ENCODE data around the gene IGDCC3.
A peak's percentile ranks its signal among the peaks of the same experiment; 100 is the strongest.

The IGDCC3 gene

DNA sequence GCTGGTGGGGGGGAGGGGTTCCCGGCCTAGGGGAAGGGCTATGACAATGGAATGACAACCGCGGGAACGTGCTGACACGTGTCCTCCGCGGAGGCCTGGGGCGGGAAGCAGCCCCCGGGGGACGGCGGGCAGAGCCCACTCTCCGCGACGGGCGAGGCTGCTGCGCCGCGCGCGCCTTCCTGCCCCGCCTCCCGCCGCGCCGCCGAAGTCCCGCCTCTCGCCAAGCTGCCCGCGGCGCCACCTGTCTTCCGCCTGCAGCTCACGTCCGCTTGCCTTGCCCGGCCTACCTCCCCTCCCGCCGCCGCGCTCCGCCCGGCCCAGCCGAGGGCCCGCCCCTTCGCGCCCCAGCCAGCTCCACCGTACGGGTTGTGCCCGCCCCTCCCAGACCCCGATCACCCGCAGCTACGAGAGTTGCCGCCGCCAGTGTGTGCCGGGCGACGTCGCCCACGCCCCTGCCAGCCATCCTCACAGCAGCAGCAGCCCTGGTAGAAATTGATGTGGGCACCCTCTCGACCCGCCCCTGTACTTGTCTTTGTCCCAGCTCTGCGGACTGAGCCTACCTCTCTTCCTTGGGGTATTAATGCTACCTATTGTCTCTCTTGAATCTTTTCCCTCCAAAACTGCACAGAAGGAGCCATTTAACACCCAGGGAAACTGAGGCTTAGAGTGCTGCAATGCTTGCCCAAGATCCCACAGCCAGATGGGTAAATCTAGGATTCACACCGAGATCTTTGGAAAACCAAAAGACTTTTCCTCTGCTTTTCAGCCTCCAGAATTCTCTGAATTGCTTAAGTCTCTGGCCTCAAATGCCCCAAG, 90.9 kb downstream of the IGDCC3 start, which contains the start of gene PARP16:
Gene PARP16 (minus strand): TSS at position 180 of the 816 bp plus-strand sequence. CDS start 457 bp downstream, outside the sequence.
- in situ Hi-C loops (cut with HindIII; ENCODE audit: low pct_ligation_motif_present, low pct_unique_long_range_greater_than_20kb, low sequenced_read_pairs), result no loop called here
- DNase-seq, result peak; percentile 87

DNA sequence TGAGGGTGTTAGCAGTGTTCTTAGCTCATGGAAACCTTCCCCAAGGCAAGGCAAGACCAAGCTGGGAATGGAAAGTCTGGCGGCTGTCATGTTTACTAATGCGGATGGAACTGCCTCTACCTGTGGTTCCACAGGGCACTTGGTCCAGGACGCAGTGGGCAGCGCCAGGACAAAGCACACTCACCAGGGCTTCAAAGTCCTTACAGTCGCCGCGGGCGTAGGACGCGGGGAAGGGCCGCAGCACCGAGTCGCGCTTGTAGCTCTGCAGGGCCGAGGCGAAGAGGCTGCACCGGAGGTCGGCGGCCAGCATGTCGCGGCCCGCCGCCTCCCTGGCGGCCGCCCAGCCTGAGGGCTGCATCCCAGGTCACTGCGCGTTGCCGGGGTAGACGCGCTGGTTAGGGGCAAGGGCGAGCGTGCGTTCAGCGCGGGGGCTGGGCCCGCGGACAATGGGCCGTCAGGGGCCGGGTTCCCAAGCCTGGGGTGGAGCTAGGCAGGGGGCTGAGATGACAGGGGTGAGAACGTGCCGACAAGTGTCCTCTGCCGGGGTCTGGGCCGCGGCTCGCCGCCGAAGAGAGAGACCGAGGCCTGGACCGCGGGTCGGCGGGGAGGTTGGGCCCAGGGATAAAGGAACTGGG, 91.6 kb downstream of the IGDCC3 start:
- peak; percentile 31 for DNase-seq
- in situ Hi-C loops (cut with HindIII; ENCODE audit: low pct_ligation_motif_present, low pct_unique_long_range_greater_than_20kb, low sequenced_read_pairs), result no loop called here

DNA sequence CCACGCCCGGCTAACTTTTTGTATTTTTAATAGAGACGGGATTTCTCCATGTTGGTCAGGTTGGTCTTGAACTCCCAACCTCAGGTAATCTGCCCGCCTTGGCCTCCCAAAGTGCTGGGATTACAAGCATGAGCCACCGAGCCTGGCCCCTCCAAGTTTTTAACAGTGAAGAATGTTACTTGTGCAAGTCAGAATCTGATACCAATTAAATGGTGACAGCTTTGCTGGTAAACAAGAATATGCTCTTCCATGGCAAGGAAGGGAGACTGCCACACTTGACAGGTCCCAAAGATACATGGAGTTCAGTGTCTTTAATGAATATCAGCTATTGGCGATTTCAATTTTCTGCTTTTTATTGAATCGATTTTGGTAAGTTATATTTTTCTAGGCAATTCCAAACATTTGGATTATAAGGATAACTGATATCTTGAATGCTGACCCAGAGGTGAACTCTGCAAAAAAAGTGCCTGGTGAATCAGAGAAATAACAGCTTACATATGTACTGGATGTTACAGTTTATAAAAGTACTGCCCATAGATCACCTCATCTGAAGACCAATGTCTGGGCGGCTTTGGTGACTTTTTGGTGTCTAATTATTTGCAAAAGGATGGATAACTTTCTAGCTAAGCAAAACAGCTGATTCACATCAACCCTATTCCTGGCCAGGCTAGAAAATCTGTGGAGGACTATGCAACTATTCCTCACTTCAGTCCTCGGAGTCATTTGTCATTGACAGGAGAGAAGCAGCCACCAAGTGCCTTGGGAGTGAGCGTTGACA, 92.3 kb downstream of the IGDCC3 start:
- DNase-seq, result no peak
- in situ Hi-C loops (cut with HindIII; ENCODE audit: low pct_ligation_motif_present, low pct_unique_long_range_greater_than_20kb, low sequenced_read_pairs), result no loop called here

DNA sequence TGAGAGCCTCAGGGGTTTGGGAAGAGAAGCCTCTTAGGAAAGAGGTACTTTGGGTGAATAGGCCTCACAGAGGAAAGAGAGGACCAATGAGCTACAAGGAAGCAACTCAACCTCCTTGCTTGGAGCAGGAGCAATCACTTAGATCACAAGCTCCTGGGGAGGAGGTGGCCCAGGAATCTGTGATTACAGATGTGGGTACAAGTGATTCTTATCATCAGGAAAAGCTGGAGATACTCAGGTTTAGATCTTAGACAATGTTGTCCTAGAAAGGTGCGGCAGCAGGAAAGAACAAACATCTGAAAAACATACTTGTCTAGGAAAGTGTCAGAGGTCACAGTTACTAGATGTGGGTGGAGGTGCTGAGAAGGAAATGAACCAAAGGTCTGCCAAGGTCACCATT, 99.3 kb downstream of the IGDCC3 start:
- no peak for DNase-seq
- in situ Hi-C loops (cut with HindIII; ENCODE audit: low pct_ligation_motif_present, low pct_unique_long_range_greater_than_20kb, low sequenced_read_pairs), result no loop called here

All from ACHN (cell line).